ENCODE data around the gene MLLT6.

The MLLT6 gene

DNA sequence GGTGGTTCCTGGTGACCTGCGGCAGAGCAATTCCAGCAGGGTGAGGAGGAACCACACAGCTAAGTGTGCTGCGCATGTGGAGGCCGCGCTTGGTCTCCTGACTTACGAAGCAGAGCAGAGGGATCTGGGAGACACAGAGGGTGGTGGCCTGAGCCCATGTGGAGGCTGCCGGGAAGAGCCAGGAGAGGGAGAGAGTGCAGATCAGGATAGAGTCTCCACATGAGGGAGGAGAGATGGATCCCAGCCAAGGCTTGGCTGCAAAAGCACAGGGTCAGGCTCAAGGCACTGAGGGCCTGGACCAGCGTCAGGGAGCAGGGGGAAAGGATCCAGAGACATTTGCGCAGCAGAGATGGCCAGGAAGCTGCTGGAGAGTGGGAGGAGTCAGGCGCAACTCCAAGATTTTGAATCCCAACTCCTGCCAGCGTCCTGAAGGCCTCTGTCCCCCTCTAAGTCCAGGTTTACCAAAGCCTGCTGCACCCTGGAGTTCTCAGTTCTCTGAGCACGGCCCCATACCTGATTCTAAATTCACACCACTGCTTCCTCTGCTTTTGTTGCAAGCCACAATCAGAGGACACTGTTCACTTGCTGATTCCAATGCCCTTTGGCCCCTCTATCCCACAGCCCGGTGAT lies 11.3 kb upstream of the MLLT6 start:
- no peak for TF ChIP-seq POLR2A (IDR thresholded peaks at IDR 0.05; ENCODE audit: low read depth, low read length)
- no peak for FAIRE-seq
- DNase-seq (ENCODE audit: insufficient read length, low spot score) = no peak

DNA sequence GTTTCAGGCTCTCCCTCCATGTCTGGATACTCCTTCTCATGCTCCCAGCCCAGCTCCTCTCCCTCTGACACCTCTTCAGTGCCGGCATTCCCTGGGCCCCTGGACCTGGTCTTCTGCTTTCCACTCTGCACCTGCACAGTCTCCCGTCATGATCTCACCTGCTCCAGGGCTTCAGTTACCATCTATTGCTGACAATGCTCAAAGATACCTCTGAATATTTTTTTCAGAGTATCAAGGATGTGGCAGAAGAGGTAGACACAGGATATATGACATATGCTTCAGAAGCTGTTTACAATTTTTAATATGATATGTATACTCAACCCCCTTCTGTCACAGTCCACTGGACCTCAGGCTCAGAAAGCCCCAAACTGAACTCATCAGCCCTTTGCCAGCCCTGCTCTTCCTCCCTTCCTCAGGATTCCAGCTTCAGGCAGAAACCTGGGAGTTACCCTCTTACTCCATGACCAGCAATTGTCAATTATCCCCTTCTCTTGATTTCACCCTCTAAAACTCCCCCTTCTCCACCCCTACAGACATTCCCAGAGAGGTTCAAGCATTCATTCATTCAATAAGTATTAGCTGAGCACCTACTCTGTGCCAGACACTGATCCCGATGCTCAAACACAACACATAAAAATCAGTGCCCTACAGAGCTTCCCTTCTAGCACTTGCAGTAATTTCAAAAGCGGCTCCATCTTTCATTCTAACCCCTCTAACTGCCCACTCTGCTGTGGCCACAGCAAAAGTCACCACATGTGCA lies 7.8 kb upstream of the MLLT6 start:
- FAIRE-seq (no peak), DNase-seq (ENCODE audit: insufficient read length, low spot score) (no peak)
- TF ChIP-seq POLR2A (IDR thresholded peaks at IDR 0.05; ENCODE audit: low read depth, low read length) = no peak

GRCh38 chr17:38698760-38699159 lies 6.3 kb upstream of the MLLT6 start:
- FAIRE-seq (no peak), DNase-seq (ENCODE audit: insufficient read length, low spot score) (no peak)
- TF ChIP-seq POLR2A (IDR thresholded peaks at IDR 0.05; ENCODE audit: low read depth, low read length) = no peak

DNA sequence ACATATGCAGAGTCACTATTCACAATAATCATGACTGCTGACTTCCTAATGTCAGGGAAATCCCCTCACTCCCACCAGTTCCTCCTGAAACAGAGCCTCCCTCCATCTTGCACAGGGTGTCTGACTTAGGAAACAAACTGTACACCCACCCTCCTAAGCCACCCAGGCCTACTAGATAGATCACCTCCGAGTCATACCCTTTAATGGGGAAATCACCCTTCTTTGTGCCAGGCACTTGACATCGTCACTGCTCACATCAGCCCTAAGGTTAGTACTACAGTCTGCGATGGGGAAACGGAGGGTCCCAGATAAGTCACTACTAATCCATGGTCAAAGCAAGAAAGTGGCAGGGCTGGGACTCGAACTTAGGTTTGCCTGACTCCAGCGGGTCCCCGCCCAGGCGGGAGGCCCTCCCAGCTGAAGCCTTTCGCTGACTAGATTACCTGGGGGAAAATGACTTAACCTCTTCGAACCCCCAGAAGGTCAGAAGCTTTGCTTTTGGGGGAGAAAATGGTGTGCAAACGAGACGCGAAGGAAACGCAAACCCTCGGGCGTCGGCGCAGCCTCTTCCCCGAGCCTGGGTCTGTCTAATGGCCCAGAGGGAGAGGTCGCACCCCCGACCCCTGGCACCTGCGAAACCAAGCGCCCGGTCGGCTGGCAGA lies 3.4 kb upstream of the MLLT6 start:
- no peak for TF ChIP-seq POLR2A (IDR thresholded peaks at IDR 0.05; ENCODE audit: low read depth, low read length)
- no peak for FAIRE-seq
- DNase-seq (ENCODE audit: insufficient read length, low spot score) = peak; percentile 71

GRCh38 chr17:38702166-38702915 lies 2.7 kb upstream of the MLLT6 start:
- FAIRE-seq (no peak), DNase-seq (ENCODE audit: insufficient read length, low spot score) (peak; percentile 91)
- peak; percentile 90 for TF ChIP-seq POLR2A (IDR thresholded peaks at IDR 0.05; ENCODE audit: low read depth, low read length)

DNA sequence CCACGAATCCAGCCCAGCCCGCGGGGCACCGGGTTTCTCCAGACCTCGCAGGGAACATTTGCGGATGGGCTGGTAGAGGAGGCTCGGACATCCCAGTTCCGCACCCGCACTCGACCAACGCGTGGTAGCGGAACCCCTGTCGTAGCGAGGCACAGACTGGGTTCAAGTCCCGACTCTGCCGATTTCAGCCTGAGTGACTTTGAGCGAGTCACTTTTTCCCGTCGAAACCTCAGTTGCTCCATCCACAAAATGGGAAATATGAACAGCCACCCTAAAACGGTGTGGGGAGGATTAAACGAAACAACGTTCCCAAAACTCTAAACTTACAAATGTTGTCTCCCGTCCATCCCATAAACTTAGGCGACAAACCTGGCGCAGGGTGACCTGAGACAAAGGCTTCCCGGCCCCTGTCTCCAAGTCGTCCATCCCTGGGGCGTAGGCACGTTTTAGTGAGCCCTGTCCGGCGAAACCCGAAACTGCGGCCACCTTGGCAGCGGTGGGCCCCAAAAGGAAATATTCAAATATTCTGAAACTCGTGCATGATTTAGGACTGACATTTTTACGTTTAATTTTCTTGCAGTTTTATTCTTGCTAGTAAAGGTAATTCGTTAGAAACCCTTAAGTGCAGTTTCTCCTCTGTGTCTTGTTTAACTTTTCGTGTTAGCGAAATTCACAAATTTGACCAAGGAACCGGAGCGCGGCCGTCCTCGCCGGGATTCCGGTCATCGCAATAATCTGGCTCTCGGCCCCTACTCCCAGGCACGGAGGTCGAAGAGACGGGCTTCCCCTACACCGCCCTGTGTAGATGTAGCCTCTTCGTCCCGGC lies 1.9 kb upstream of the MLLT6 start:
- DNase-seq (ENCODE audit: insufficient read length, low spot score) (no peak), FAIRE-seq (no peak)
- no peak for TF ChIP-seq POLR2A (IDR thresholded peaks at IDR 0.05; ENCODE audit: low read depth, low read length)

- TF ChIP-seq POLR2A (IDR thresholded peaks at IDR 0.05; ENCODE audit: low read depth, low read length) = no peak
- no peak for DNase-seq (ENCODE audit: insufficient read length, low spot score)
- no peak for FAIRE-seq
These were observed 1.1 kb upstream of the MLLT6 start for GRCh38 chr17:38703742-38704605.

DNA sequence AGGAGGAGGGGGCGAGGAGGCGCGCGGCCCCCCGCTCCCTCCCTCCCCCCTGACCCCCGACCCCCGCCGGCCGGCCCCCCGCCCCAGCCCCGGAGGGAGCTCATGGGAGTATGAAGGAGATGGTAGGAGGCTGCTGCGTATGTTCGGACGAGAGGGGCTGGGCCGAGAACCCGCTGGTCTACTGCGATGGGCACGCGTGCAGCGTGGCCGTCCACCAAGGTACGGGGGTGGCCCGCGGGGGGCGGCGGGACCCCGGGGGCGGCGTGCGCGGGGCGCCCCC lies 390 bp downstream of the MLLT6 start:
- TF ChIP-seq POLR2A (IDR thresholded peaks at IDR 0.05; ENCODE audit: low read depth, low read length) = no peak
- DNase-seq (ENCODE audit: insufficient read length, low spot score) (no peak), FAIRE-seq (no peak)

- no peak for FAIRE-seq
- no peak for DNase-seq (ENCODE audit: insufficient read length, low spot score)
- no peak for TF ChIP-seq POLR2A (IDR thresholded peaks at IDR 0.05; ENCODE audit: low read depth, low read length)
These were observed 881 bp downstream of the MLLT6 start for GRCh38 chr17:38705803-38706504.

DNA sequence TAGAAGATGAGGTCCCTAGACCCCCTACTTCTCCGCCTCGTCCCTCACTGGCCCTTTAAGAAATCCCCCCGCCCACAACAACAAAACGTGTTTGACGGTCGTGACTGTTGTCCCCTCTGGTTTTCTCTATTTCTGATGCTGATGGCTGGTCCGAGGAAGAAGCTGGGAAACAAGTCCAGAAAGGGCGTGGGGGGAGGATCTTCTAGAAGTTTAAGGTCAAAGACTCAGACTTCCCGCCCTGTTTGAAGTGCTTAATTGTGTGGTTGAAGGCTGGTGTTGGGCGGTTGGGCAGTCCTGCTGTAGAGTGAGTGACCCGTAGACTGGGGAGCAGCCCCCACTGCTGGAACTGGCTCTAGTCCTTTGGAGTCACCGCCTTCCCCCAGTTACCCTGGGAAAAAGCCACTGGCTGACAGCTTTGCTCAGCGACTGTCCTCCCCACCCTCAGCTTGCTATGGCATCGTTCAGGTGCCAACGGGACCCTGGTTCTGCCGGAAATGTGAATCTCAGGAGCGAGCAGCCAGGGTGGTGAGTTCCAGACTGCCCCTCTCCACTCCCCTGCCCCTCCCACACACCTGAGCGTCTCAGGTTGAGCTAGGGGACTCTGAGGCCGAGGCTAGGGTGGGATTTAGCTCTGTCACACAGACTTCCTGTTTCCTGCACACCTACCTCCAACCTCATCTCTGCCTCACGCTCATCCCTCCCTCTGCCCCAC lies 1.6 kb downstream of the MLLT6 start:
- FAIRE-seq = no peak
- no peak for TF ChIP-seq POLR2A (IDR thresholded peaks at IDR 0.05; ENCODE audit: low read depth, low read length)
- DNase-seq (ENCODE audit: insufficient read length, low spot score) = no peak

DNA sequence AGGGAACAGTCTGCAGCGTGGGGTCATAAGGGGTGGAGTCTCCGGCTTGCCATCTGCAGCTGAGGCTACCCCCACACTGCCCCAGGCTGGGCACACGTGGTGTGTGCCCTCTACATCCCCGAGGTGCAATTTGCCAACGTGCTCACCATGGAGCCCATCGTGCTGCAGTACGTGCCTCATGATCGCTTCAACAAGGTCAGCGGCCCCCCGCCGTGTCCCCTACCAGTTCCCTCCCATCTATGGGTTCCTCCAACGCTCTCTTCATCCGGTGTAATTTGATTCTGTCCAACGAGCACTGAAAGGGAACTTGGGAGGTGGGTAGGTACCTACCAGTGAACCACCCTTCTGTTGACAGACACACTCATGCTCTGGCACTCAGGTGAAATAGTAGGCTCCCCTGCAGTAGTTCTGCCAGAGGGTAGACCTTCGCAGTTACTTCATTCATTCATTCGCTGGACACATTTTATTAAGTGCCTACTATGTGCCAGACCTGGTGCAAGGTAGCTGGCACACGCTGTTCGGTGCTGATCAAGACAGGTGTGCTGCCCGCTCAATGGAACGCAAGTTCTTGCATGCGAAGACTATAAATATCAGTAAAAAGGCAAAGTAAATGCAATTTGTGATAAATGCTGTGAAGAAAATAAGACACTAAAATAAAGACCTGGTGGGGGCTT lies 2.7 kb downstream of the MLLT6 start:
- no peak for FAIRE-seq
- no peak for DNase-seq (ENCODE audit: insufficient read length, low spot score)
- TF ChIP-seq POLR2A (IDR thresholded peaks at IDR 0.05; ENCODE audit: low read depth, low read length) = no peak

All from H54 (cell line).